ENCODE data around the gene ARAP1. TPM values are rescaled to one million over a fixed set of nuclear protein-coding genes. Genes with fewer than 3 reads are reported as not detected.

ARAP1 gene
- total RNA-seq, 1 donor from 2014 or later: 81.5 TPM

GRCh38 chr11:72775288-72776110 lies 23.3 kb upstream of the ARAP1 start:
- Mint-ChIP-seq H3K36me3 (ENCODE audit: low read depth) (no peaks in the 10 kb centered on the region), H3K27me3 (peaks cover 7% of the 10 kb centered on the region), H3K27ac (no peak overlapping the region), H3K4me1 (peaks cover 12% of the 10 kb centered on the region), H3K9me3 (no peaks in the 10 kb centered on the region), H3K4me3 (no peak overlapping the region)
- intact Hi-C loops (cut with micrococcal nuclease): no loop called here
- no peak for DNase-seq

- Mint-ChIP-seq H3K27me3 (peaks cover 4% of the 10 kb centered on the region), H3K36me3 (ENCODE audit: low read depth) (no peaks in the 10 kb centered on the region), H3K9me3 (no peaks in the 10 kb centered on the region), H3K4me1 (peaks cover 7% of the 10 kb centered on the region), H3K4me3 (no peak overlapping the region), H3K27ac (no peak overlapping the region)
- DNase-seq: no peak
- intact Hi-C loops (cut with micrococcal nuclease): no loop called here
Measured at GRCh38 chr11:72774499-72774898, 22.3 kb upstream of the ARAP1 start.

GRCh38 chr11:72773696-72774095 lies 21.5 kb upstream of the ARAP1 start:
- no peak for DNase-seq
- intact Hi-C loops (cut with micrococcal nuclease): no loop called here
- H3K9me3 Mint-ChIP-seq: no peaks in the 10 kb centered on the region
- H3K27ac Mint-ChIP-seq: no peak overlapping the region
- H3K4me3 Mint-ChIP-seq: no peak overlapping the region
- H3K36me3 Mint-ChIP-seq (ENCODE audit: low read depth): no peaks in the 10 kb centered on the region
- H3K4me1 Mint-ChIP-seq: peaks cover 5% of the 10 kb centered on the region
- H3K27me3 Mint-ChIP-seq: peaks cover 4% of the 10 kb centered on the region

DNA sequence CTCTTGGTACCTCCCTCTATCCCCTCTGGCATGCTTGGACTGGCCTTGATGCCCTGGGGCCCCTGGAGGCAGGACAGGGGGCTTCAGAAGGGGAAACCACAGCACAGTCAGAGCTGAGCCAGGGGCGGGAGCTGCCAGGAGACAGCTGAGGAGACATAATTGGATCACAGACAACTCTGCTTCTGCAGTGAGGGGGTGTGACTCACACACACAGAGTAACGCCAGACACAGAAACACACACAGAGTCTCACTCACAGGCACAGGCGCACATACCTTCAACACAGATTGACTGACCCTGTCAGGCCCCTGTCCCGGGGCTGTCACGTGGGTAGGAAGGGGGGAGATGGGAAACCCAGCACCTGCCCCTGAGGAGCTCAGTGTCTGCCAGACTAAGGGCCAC lies 21.1 kb upstream of the ARAP1 start:
- H3K27me3 Mint-ChIP-seq: peaks cover 4% of the 10 kb centered on the region
- H3K4me3 Mint-ChIP-seq: no peak overlapping the region
- no peaks in the 10 kb centered on the region for H3K36me3 Mint-ChIP-seq (ENCODE audit: low read depth)
- DNase-seq: no peak
- no peaks in the 10 kb centered on the region for H3K9me3 Mint-ChIP-seq
- intact Hi-C loops (cut with micrococcal nuclease): no loop called here
- H3K27ac Mint-ChIP-seq: no peak overlapping the region
- peaks cover 5% of the 10 kb centered on the region for H3K4me1 Mint-ChIP-seq

- Mint-ChIP-seq H3K9me3 (no peaks in the 10 kb centered on the region), H3K4me3 (no peak overlapping the region), H3K36me3 (ENCODE audit: low read depth) (no peaks in the 10 kb centered on the region), H3K27me3 (peaks cover 4% of the 10 kb centered on the region), H3K27ac (no peak overlapping the region), H3K4me1 (peaks cover 5% of the 10 kb centered on the region)
- intact Hi-C loops (cut with micrococcal nuclease): no loop called here
- no peak for DNase-seq
Measured at GRCh38 chr11:72772059-72772458, 19.9 kb upstream of the ARAP1 start.

DNA sequence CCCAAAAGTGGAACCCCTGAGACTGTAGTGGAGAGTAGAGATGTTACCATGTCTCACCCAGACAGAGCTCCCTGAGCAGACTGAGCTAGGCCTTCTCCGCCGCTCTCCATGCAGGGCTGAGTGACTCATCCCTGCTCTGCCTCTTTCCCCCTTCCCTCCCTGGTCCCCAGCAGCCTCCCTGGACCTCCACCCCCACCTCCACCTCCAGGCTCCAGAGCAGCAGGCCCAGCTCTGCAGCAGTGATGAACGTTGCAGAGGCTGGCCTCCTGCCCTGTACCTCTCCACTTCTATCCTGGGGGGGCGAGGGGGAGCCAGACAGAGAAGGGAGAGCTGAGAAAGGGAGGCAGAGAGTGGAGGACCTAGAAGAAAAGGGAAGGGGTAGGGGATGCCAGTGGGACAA lies 19.3 kb upstream of the ARAP1 start:
- Mint-ChIP-seq H3K9me3 (no peaks in the 10 kb centered on the region), H3K4me3 (no peak overlapping the region), H3K27ac (no peak overlapping the region), H3K4me1 (peaks cover 2% of the 10 kb centered on the region), H3K27me3 (peaks cover 4% of the 10 kb centered on the region), H3K36me3 (ENCODE audit: low read depth) (no peaks in the 10 kb centered on the region)
- intact Hi-C loops (cut with micrococcal nuclease): no loop called here
- DNase-seq: no peak

- Mint-ChIP-seq H3K4me1 (no peaks in the 10 kb centered on the region), H3K9me3 (no peaks in the 10 kb centered on the region), H3K27ac (no peak overlapping the region), H3K36me3 (ENCODE audit: low read depth) (no peaks in the 10 kb centered on the region), H3K4me3 (no peak overlapping the region), H3K27me3 (peaks cover 4% of the 10 kb centered on the region)
- intact Hi-C loops (cut with micrococcal nuclease): no loop called here
- no peak for DNase-seq
Measured at GRCh38 chr11:72770799-72771198, 18.6 kb upstream of the ARAP1 start.

DNA sequence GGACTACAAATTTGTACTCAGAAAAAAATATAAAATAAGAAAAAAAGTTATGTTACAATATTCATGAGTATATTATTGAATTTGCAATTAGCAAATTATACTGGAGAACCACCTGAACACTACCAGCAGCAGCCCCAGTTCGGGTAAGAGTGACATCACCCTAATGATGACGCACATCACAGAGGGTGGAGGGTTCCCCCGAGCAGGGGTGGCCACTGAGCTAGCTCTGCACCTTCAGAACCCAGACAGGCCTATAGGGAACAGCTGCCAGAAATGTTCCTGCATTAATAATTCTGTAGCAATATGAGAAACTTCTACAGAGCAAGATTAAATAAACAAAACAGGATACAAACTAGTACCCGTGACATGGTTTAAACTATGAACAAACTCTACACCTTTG lies 17.5 kb upstream of the ARAP1 start:
- no peaks in the 10 kb centered on the region for H3K9me3 Mint-ChIP-seq
- no peak overlapping the region for H3K4me3 Mint-ChIP-seq
- no peaks in the 10 kb centered on the region for H3K36me3 Mint-ChIP-seq (ENCODE audit: low read depth)
- intact Hi-C loops (cut with micrococcal nuclease): no loop called here
- DNase-seq: no peak
- H3K27ac Mint-ChIP-seq: no peak overlapping the region
- peaks cover 4% of the 10 kb centered on the region for H3K27me3 Mint-ChIP-seq
- H3K4me1 Mint-ChIP-seq: no peaks in the 10 kb centered on the region

DNA sequence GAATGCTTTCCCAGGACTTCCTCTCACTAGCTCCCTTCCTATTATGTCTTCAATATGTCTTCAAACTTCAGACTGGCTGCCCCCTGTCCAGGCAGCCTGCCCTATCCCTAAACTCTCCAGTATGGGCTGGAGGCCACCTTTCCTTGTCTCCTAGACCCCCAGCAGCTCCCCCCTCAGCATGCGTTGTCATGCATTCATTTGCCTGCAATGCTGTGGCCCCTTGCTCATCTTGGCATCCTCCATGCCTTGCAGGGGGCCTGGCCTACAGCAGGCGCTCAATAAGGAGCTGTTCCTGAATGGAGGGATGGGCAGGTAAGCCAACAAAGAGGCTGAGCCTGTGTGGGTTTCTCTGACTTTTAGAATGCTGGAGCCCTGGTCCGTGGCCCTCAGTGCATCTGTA lies 16.4 kb upstream of the ARAP1 start:
- peaks cover 4% of the 10 kb centered on the region for H3K27me3 Mint-ChIP-seq
- no peak overlapping the region for H3K4me3 Mint-ChIP-seq
- H3K9me3 Mint-ChIP-seq: no peaks in the 10 kb centered on the region
- peaks cover 2% of the 10 kb centered on the region for H3K4me1 Mint-ChIP-seq
- intact Hi-C loops (cut with micrococcal nuclease): no loop called here
- H3K36me3 Mint-ChIP-seq (ENCODE audit: low read depth): no peaks in the 10 kb centered on the region
- H3K27ac Mint-ChIP-seq: no peak overlapping the region
- no peak for DNase-seq

- Mint-ChIP-seq H3K27ac (no peak overlapping the region), H3K27me3 (peaks cover 4% of the 10 kb centered on the region), H3K36me3 (ENCODE audit: low read depth) (no peaks in the 10 kb centered on the region), H3K4me3 (no peak overlapping the region), H3K9me3 (no peaks in the 10 kb centered on the region), H3K4me1 (peaks cover 13% of the 10 kb centered on the region)
- intact Hi-C loops (cut with micrococcal nuclease): no loop called here
- DNase-seq: no peak
Measured at GRCh38 chr11:72767203-72768062, 15.2 kb upstream of the ARAP1 start.

DNA sequence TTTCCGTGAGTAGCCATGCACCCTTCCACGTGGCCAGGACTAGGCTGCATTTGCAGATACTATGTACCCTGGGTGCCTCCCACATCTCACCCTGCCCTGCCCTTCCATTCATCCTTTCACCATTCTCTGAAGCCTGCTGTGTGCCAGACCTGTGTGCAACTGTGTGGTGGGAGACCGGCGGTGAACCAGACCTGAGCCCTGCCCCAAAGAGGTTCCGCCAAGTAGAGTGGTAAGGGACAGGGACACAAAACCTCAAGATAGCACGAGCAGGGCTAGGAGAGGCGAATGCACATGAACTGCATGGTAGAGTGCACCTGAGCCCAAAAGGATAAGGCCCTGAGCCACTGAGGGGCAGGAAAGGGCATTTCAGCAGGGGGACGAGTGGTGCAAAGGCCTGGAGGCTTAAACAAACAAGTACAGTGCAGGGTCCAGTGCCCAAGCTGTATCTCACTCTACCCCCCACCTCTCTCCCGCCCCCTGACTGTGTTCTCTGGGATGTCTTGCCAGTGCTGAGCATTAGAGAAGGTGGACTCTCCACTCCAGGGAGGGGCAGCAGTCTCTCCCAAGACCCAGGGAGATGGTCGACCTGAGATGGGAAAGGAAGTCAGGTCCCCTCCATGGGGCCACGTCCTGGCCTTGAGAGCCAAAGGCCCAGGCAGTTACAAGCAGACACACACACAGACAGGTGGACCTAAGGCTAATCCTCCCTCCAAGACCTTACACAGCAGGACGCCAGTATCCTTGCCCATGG lies 14.1 kb upstream of the ARAP1 start:
- H3K9me3 Mint-ChIP-seq: no peaks in the 10 kb centered on the region
- no peak overlapping the region for H3K27ac Mint-ChIP-seq
- no peaks in the 10 kb centered on the region for H3K36me3 Mint-ChIP-seq (ENCODE audit: low read depth)
- intact Hi-C loops (cut with micrococcal nuclease): no loop called here
- no peak overlapping the region for H3K4me3 Mint-ChIP-seq
- peaks cover 17% of the 10 kb centered on the region for H3K4me1 Mint-ChIP-seq
- DNase-seq: no peak
- H3K27me3 Mint-ChIP-seq: peaks cover 4% of the 10 kb centered on the region

DNA sequence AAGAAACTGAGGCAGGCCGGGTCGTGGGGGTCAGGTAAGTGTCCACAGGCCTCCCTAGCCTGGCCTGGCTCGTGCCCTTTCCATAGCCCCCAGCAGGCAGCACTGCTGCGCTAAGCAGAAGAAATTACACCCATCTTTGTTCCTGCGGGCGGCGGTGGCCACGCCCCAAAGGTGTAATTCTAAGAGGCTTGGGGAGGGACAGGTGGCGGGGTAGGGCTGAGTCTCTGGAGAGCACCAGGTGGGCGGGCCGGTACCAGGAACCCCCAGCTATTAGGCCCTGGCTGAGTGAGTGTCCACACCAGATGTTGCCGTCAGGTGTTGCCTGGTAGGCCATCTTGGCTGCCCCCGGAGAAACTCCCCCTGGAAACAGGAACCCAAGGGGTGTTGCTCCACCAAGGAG lies 12.3 kb upstream of the ARAP1 start:
- intact Hi-C loops (cut with micrococcal nuclease): no loop called here
- H3K4me1 Mint-ChIP-seq: peaks cover 18% of the 10 kb centered on the region
- DNase-seq: no peak
- no peaks in the 10 kb centered on the region for H3K27me3 Mint-ChIP-seq
- H3K4me3 Mint-ChIP-seq: no peak overlapping the region
- no peaks in the 10 kb centered on the region for H3K36me3 Mint-ChIP-seq (ENCODE audit: low read depth)
- H3K27ac Mint-ChIP-seq: no peak overlapping the region
- H3K9me3 Mint-ChIP-seq: no peaks in the 10 kb centered on the region

DNA sequence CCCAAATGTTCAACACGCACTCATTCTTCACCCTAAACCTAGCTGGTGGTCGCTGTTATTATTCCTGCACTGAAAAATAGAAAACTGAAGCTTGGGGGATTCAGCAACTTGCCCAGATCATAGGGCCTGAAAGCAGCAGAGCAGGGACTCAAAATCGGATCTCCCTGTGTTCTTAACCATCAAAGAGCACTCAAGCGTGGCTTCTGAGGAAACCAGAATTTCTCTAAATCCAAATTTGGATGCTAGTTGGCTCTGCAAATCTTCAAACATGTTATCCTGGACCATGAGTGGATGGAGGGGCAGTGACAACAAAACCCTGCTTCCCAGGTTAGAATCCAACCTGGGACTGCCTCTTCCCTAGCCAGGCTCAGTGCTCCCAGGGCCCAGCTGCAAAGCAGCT lies 11.6 kb upstream of the ARAP1 start:
- Mint-ChIP-seq H3K9me3 (no peaks in the 10 kb centered on the region), H3K4me1 (peaks cover 21% of the 10 kb centered on the region), H3K36me3 (ENCODE audit: low read depth) (no peaks in the 10 kb centered on the region), H3K4me3 (no peak overlapping the region), H3K27ac (no peak overlapping the region), H3K27me3 (no peaks in the 10 kb centered on the region)
- intact Hi-C loops (cut with micrococcal nuclease): loop anchor here (2.0 kb wide), 1 partner anchor 15 kb away; no protein-coding TSS in a partner anchor
- DNase-seq: no peak
